ENCODE results near the gene ZNF655. TPM values are rescaled to one million over a fixed set of nuclear protein-coding genes. Genes with fewer than 3 reads are reported as not detected.
"Not testable (repeated sequence)": the region's sequence is repeated elsewhere in the genome, so short reads cannot be mapped to it uniquely, and the experiment has no call there.

Gene ZNF655
- total and polyA plus RNA-seq, 2 of the 4 experiments (the other 2 are of a cell fraction): 49.6 to 54.7 TPM

DNA sequence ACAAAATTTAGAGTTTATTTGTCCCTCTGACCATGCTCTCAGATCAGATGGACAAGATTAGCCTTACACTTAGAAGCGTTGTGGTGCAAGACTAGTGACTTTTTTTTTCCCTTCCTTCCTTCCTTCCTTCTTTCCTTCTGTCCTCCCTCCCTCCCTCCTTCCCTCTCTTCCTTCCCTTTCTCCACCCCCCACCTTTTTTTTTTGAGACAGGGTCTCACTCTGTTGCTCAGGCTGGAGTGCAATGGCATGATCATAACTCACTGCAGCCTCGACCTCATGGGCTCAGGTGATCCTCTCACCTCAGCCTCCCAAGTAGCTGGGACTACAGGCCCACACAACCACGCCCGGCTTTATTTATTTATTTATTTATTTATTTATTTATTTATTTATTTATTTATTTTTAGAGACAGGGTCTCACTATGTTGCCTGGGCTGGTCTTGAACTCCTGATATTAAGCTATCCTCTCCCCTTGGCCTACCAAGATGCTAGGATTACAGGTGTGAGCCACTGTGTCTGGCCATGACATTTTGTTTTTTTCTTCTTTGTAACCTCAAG lies 22.4 kb downstream of the ZNF655 start:
- Histone ChIP-seq H4K8ac (ENCODE audit: low read depth in 2 of 2, low read length in 2 of 2) (peak overlapping the region; percentile 54 to 85; a peak in 3 of 4 replicates), H3K14ac (replicated peaks; ENCODE audit: low read depth, low read length) (peak overlapping the region; percentile 72; the same call in 1 of the 2 replicates), H3K23ac (ENCODE audit: low read depth, low read length) (peak overlapping the region; percentile 81), H3K4me3 (ENCODE audit: insufficient read depth, low read depth, low read length) (peak overlapping the region; percentile 68), H3K9ac (ENCODE audit: low read depth, low read length) (peak overlapping the region; percentile 69; the same call in 1 of the 2 replicates), H4K5ac (ENCODE audit: low read depth, low read length) (peak overlapping the region; percentile 86; the same call in 1 of the 2 replicates), H3K4me2 (ENCODE audit: low read depth, low read length) (peak overlapping the region; percentile 98), H3K79me1 (ENCODE audit: low read depth in 1 of 2, low read length in 2 of 2) (peaks cover 7 to 14% of the 10 kb centered on the region in 2 experiments; a peak in 3 of 4 replicates)
- H2BK20ac ChIP-seq (ENCODE audit: low read depth, low read length); dilution Hi-C loops (cut with HindIII; ENCODE audit: low sequenced_read_pairs, unreplicated experiment); H2AK5ac ChIP-seq (ENCODE audit: low read depth, low read length); H2BK5ac ChIP-seq (ENCODE audit: low read depth, low read length, poor library complexity, severe bottlenecking); H2AK9ac ChIP-seq (replicated peaks; ENCODE audit: low read depth, low read length, poor library complexity); H3K18ac ChIP-seq (ENCODE audit: low read depth, low read length); H3K9me3 ChIP-seq (ENCODE audit: control insufficient read depth, insufficient read depth, low read length); intact Hi-C loops (cut with micrococcal nuclease); H3K27me3 ChIP-seq (ENCODE audit: control insufficient read depth, insufficient read depth, low read length); H2AFZ ChIP-seq (replicated peaks; ENCODE audit: low read length, poor library complexity); BruUV-seq (replicated peaks); H3K9me1 ChIP-seq (ENCODE audit: insufficient read depth, low read length); H3K36me3 ChIP-seq (ENCODE audit: control insufficient read depth, insufficient read depth, low read length); H3K56ac ChIP-seq (ENCODE audit: extremely low read depth, insufficient read depth, low read length); H3K4ac ChIP-seq (ENCODE audit: low read depth, low read length); POLR2A ChIA-PET (ENCODE audit: unreplicated experiment); ATAC-seq (ENCODE audit: low read depth); H4K91ac ChIP-seq (ENCODE audit: insufficient read depth, low read depth, low read length); H2BK120ac ChIP-seq (ENCODE audit: low read depth, low read length); H3K4me1 ChIP-seq (ENCODE audit: control insufficient read depth, insufficient read depth, low read length); H2BK15ac ChIP-seq (ENCODE audit: low read depth, low read length); DNase-seq; H4K20me1 ChIP-seq (ENCODE audit: insufficient read depth, low read length); in situ Hi-C loops (cut with MboI; ENCODE audit: low sequenced_read_pairs); H3K27ac ChIP-seq (ENCODE audit: insufficient read depth, low read length): not testable (repeated sequence)
- CTCF ChIA-PET: interaction anchor here (0.8 to 1.0 kb wide), 2 partner anchors 35 to 55 kb away, joined by 3 to 4 read pairs; no protein-coding TSS in a partner anchor
- WGBS, 2 experiments (ENCODE audit: extremely low coverage in 2 of 2, insufficient read length in 1 of 2): no CpG with 5 or more reads among the region's 4 CpGs

All from IMR-90 (cell line).